IPS-11a (cell line): Measurements from ENCODE around the gene NLRP3.
"Not testable (repeated sequence)": the region's sequence is repeated elsewhere in the genome, so short reads cannot be mapped to it uniquely, and the experiment has no call there.

ENCODE experiments used
- H3K4me3 ChIP-seq: one replicate; pipeline ENCODE4 v1.5.1; 2013; ENCODE audit warnings: low read depth, low read length, control low read depth

NLRP3 gene

GRCh38 chr1:247468481-247469140 is 52.6 kb downstream of the NLRP3 start:
- no peak overlapping the region for H3K4me3 ChIP-seq

- H3K4me3 ChIP-seq, result no peak overlapping the region
Measured at GRCh38 chr1:247469141-247469535, 53.2 kb downstream of the NLRP3 start.

GRCh38 chr1:247470942-247471429 is 55.0 kb downstream of the NLRP3 start:
- not testable (repeated sequence) for H3K4me3 ChIP-seq

GRCh38 chr1:247471445-247472016 is 55.6 kb downstream of the NLRP3 start:
- no peak overlapping the region for H3K4me3 ChIP-seq

GRCh38 chr1:247472035-247472434 is 56.1 kb downstream of the NLRP3 start:
- no peak overlapping the region for H3K4me3 ChIP-seq

GRCh38 chr1:247474367-247474766 is 58.4 kb downstream of the NLRP3 start:
- no peak overlapping the region for H3K4me3 ChIP-seq

GRCh38 chr1:247475793-247476192 is 59.8 kb downstream of the NLRP3 start:
- no peak overlapping the region for H3K4me3 ChIP-seq

- not testable (repeated sequence) for H3K4me3 ChIP-seq
Measured at GRCh38 chr1:247476328-247477058, 60.5 kb downstream of the NLRP3 start.

GRCh38 chr1:247482747-247483146 is 66.8 kb downstream of the NLRP3 start:
- H3K4me3 ChIP-seq, result no peak overlapping the region

- H3K4me3 ChIP-seq, result no peak overlapping the region
Measured at GRCh38 chr1:247487057-247487456, 71.1 kb downstream of the NLRP3 start.

- no peak overlapping the region for H3K4me3 ChIP-seq
Measured at GRCh38 chr1:247491328-247491727, 75.4 kb downstream of the NLRP3 start.

- no peak overlapping the region for H3K4me3 ChIP-seq
Measured at GRCh38 chr1:247493106-247493505, 77.1 kb downstream of the NLRP3 start.

- no peak overlapping the region for H3K4me3 ChIP-seq
Measured at GRCh38 chr1:247494767-247495166, 78.8 kb downstream of the NLRP3 start.

- no peak overlapping the region for H3K4me3 ChIP-seq
Measured at GRCh38 chr1:247496581-247497285, 80.8 kb downstream of the NLRP3 start.
